Ascending aorta (tissue), 2 donors: ENCODE measurements around the gene FPGS. TPM values are rescaled to one million over a fixed set of nuclear protein-coding genes. Genes with fewer than 3 reads are reported as not detected.

ENCODE experiments used
- DNase-seq, 2 donors: peaks; one replicate each; pipeline ENCODE4 v3.0.0-alpha.2; 2019; ENCODE audit warnings: low spot score in 2 of 2
- H3K27ac ChIP-seq, 2 donors: fragments of 200-600 bp; sonication (generic); one replicate each; pipeline ENCODE4 v1.5.1; 2016 to 2017; ENCODE audit warnings: mild to moderate bottlenecking in 1 of 2
- H3K27me3 ChIP-seq: fragments of 200-600 bp; sonication (generic); one replicate; pipeline ENCODE4 v1.5.1; 2017
- H3K36me3 ChIP-seq, 2 donors: fragments of 200-600 bp; sonication (generic); one replicate each; pipeline ENCODE4 v1.5.1; 2016
- H3K4me1 ChIP-seq, 2 donors: fragments of 200-600 bp; sonication (generic); one replicate each; pipeline ENCODE4 v1.5.1; 2016 to 2017; ENCODE audit warnings: mild to moderate bottlenecking in 1 of 2
- H3K4me3 ChIP-seq, 2 donors: fragments of 200-600 bp; sonication (generic); one replicate each; pipeline ENCODE4 v1.5.1; 2016 to 2017; ENCODE audit warnings: mild to moderate bottlenecking in 1 of 2
- H3K9me3 ChIP-seq, 2 donors: fragments of 200-600 bp; sonication (generic); one replicate each; pipeline ENCODE4 v1.5.1; 2016
- CTCF ChIP-seq, 3 experiments: fragments of 200-600 bp in 2 of 3; fragments of 450-650 bp in 1 of 3; sonication (generic) in 2 of 3; IDR thresholded peaks; one replicate each; pipeline ENCODE4 v1.5.1; 2016 to 2019; ENCODE audit warnings: antibody characterized with exemption in 3 of 3, mild to moderate bottlenecking in 1 of 3, moderate library complexity in 1 of 3
- intact Hi-C: fragments of 100-400 bp; cut with DNase I; formaldehyde crosslinking; loops from one replicate; pipeline ENCODE4 v1.15.1; 2023
- total RNA-seq: library from RNA; depleted of rRNA; stranded (reverse); fragments of >200 nt; gene quantifications from one replicate; pipeline ENCODE4 v1.1.0, GENCODE V29; 2016

FPGS gene
- total RNA-seq, 1 donor from 2014 or later: 286 TPM

GRCh38 chr9:127771570-127772189 lies 31.0 kb upstream of the FPGS start:
- no peak for DNase-seq
- Histone ChIP-seq H3K27ac (peak overlapping the region in 1 of 2 donors; percentile 5), H3K9me3 (no peaks in the 10 kb centered on the region), H3K36me3 (no peaks in the 10 kb centered on the region), H3K4me3 (peak overlapping the region; percentile 62 to 64), H3K4me1 (peaks cover 3 to 8% of the 10 kb centered on the region in 2 donors), H3K27me3 (no peaks in the 10 kb centered on the region)
- TF ChIP-seq CTCF (IDR thresholded peaks at IDR 0.05): no peak
- intact Hi-C loops: loop anchor here (1.0 to 2.0 kb wide), 3 partner anchors 14 to 159 kb away; partner anchors contain the start of genes STXBP1 and TOR2A

GRCh38 chr9:127772603-127773002 lies 30.1 kb upstream of the FPGS start:
- H3K27me3 ChIP-seq: no peaks in the 10 kb centered on the region
- H3K4me3 ChIP-seq: no peak overlapping the region
- no peaks in the 10 kb centered on the region for H3K9me3 ChIP-seq
- no peak for DNase-seq
- TF ChIP-seq CTCF (IDR thresholded peaks at IDR 0.05): no peak
- intact Hi-C loops: no loop called here
- H3K4me1 ChIP-seq: peaks cover 3 to 8% of the 10 kb centered on the region in 2 donors
- H3K36me3 ChIP-seq: no peaks in the 10 kb centered on the region
- no peak overlapping the region for H3K27ac ChIP-seq

- H3K27ac ChIP-seq: no peak overlapping the region
- H3K27me3 ChIP-seq: no peaks in the 10 kb centered on the region
- H3K9me3 ChIP-seq: no peaks in the 10 kb centered on the region
- no peak overlapping the region for H3K4me3 ChIP-seq
- intact Hi-C loops: no loop called here
- no peaks in the 10 kb centered on the region for H3K36me3 ChIP-seq
- no peak for DNase-seq
- H3K4me1 ChIP-seq: peaks cover 3 to 8% of the 10 kb centered on the region in 2 donors
- no peak for TF ChIP-seq CTCF (IDR thresholded peaks at IDR 0.05)
These were observed 29.4 kb upstream of the FPGS start for GRCh38 chr9:127773272-127773671.

DNA sequence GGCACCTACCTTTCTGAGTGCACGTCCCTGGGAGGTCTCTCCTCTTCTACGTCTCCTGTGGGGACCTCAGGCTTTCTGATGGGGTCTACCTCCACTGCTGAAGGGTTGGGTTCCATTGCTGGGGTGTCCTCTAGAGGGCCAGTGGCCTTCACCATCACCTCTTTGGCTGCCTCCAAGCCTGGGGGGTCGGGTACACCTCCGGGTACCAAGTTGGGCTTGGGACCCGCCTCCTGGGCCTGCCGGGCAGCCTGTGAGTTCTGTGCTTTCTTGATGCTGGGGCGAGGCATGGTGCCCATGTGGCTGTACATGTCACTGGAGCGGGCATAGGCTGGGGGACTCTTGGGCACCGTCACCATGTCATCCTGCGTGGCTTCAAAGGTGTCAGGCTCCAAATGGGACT lies 28.7 kb upstream of the FPGS start:
- Histone ChIP-seq H3K27me3 (no peaks in the 10 kb centered on the region), H3K9me3 (no peaks in the 10 kb centered on the region), H3K4me1 (peaks cover 3 to 8% of the 10 kb centered on the region in 2 donors), H3K4me3 (no peak overlapping the region), H3K27ac (no peak overlapping the region), H3K36me3 (no peaks in the 10 kb centered on the region)
- DNase-seq: no peak
- intact Hi-C loops: no loop called here
- TF ChIP-seq CTCF (IDR thresholded peaks at IDR 0.05): no peak

GRCh38 chr9:127776195-127776923 lies 26.3 kb upstream of the FPGS start:
- Histone ChIP-seq H3K9me3 (no peaks in the 10 kb centered on the region), H3K4me1 (no peaks in the 10 kb centered on the region), H3K27ac (no peak overlapping the region), H3K4me3 (peak overlapping the region in 1 of 2 donors; percentile 31), H3K27me3 (no peaks in the 10 kb centered on the region), H3K36me3 (no peaks in the 10 kb centered on the region)
- no peak for TF ChIP-seq CTCF (IDR thresholded peaks at IDR 0.05)
- DNase-seq: no peak
- intact Hi-C loops: no loop called here
